T-cell (primary cell): ENCODE results near the gene GARIN3. TPM values are rescaled to one million over a fixed set of nuclear protein-coding genes. Genes with fewer than 3 reads are reported as not detected.

Experiments
- ATAC-seq, 4 experiments: fragments of 200-7000 bp in 3 of 4; fragments of 150-1000 bp in 1 of 4; cut with Tn5 transposase; replicated peaks in 1 of 4; 1 replicate in 3 of 4; 2 replicates in 1 of 4; pipeline ENCODE4 v1.10.0; 2021; ENCODE audit warnings: moderate library complexity in 3 of 4, mild to moderate bottlenecking in 2 of 4, moderate number of reproducible peaks in 1 of 4
- CTCF ChIA-PET, 2 donors: fragments of 300-600 bp; sonication (Branson Sonifier 250); formaldehyde crosslinking; loops; one replicate each; lab custom pipeline; 2022; ENCODE audit warnings: antibody characterized with exemption in 2 of 2; lab: Charles Lee
- POLR2A ChIA-PET, 2 donors: fragments of 300-600 bp; sonication (Branson Sonifier 250); formaldehyde crosslinking; loops; one replicate each; lab custom pipeline; 2022; ENCODE audit warnings: antibody characterized with exemption in 2 of 2; lab: Charles Lee
- DNase-seq, 35 experiments: peaks; one replicate each; pipeline versions ENCODE4 v3.0.0 to v3.0.0-alpha.2; 2013 to 2023
- H3K27ac ChIP-seq: one replicate; pipeline ENCODE4 v1.5.1; 2013; ENCODE audit warnings: low read length
- H3K27me3 ChIP-seq, 2 experiments: replicated peaks in 1 of 2; 1 replicate in 1 of 2; 2 replicates in 1 of 2; pipeline versions ENCODE4 v1.6.1 to v1.7.0; 2013; ENCODE audit warnings: low read length in 1 of 2, mixed read lengths in 1 of 2; ENCODE audit not compliant: control insufficient read depth in 2 of 2, insufficient read depth in 2 of 2; ENCODE audit errors: extremely low read depth in 1 of 2
- H3K36me3 ChIP-seq, 2 donors: 1 replicate in 1 of 2; 2 replicates in 1 of 2; pipeline versions ENCODE4 v1.6.1 to v1.7.0; 2013; ENCODE audit warnings: low read length in 1 of 2; ENCODE audit not compliant: control insufficient read depth in 2 of 2, insufficient read depth in 1 of 2; ENCODE audit errors: extremely low read depth in 1 of 2
- H3K4me1 ChIP-seq, 2 experiments: 1 replicate in 1 of 2; 2 replicates in 1 of 2; pipeline versions ENCODE4 v1.6.1 to v1.7.0; 2013; ENCODE audit warnings: low read length in 2 of 2, mixed read lengths in 1 of 2; ENCODE audit not compliant: insufficient read depth in 2 of 2, control insufficient read depth in 1 of 2; ENCODE audit errors: extremely low read depth in 1 of 2
- H3K4me3 ChIP-seq, 2 donors: 1 replicate in 1 of 2; 2 replicates in 1 of 2; pipeline versions ENCODE4 v1.5.1 to v1.7.0; 2013; ENCODE audit warnings: mild to moderate bottlenecking in 2 of 2, low read length in 1 of 2, moderate library complexity in 1 of 2; ENCODE audit not compliant: control insufficient read depth in 1 of 2; ENCODE audit errors: extremely low read depth in 1 of 2
- H3K9me3 ChIP-seq: 2 replicates; pipeline ENCODE4 v1.7.0; 2013
- H3K27ac Mint-ChIP-seq, 2 donors: one replicate each; pipeline ENCODE4 v1.8.0; 2020 to 2021; ENCODE audit warnings: mild to moderate bottlenecking in 2 of 2, mixed read lengths in 2 of 2
- H3K27me3 Mint-ChIP-seq, 2 donors: one replicate each; pipeline ENCODE4 v1.8.0; 2021 to 2022; ENCODE audit warnings: mixed read lengths in 2 of 2
- H3K36me3 Mint-ChIP-seq: one replicate; pipeline ENCODE4 v1.8.0; 2021; ENCODE audit warnings: mixed read lengths
- H3K4me1 Mint-ChIP-seq, 3 donors: one replicate each; pipeline ENCODE4 v1.8.0; 2020 to 2022; ENCODE audit warnings: mixed read lengths in 3 of 3, mild to moderate bottlenecking in 1 of 3
- H3K4me3 Mint-ChIP-seq, 3 donors: one replicate each; pipeline ENCODE4 v1.8.0; 2020 to 2022; ENCODE audit warnings: mild to moderate bottlenecking in 3 of 3, mixed read lengths in 3 of 3, moderate library complexity in 3 of 3
- H3K9me3 Mint-ChIP-seq, 3 donors: one replicate each; pipeline ENCODE4 v1.8.0; 2020 to 2022; ENCODE audit warnings: mixed read lengths in 3 of 3
- WGBS: methylation state at CpG from one replicate; pipeline ENCODE4 v1.1.5; 2013; ENCODE audit warnings: missing lambda C conversion rate; ENCODE audit not compliant: insufficient coverage; 5-methylcytosine and 5-hydroxymethylcytosine counted together
- total RNA-seq, 35 experiments: library from RNA in 6 of 35; stranded (reverse) in 6 of 35; fragments of 120-200 nt in 1 of 35; gene quantifications; one replicate each; pipeline versions ENCODE4 v1.2.1 to v1.2.4 and lab custom pipeline; 2013 to 2026

GARIN3 gene
- total RNA-seq, 5 donors from 2014 or later (not counting 1 experiment from before 2014, with no cell fraction given), result not detected

DNA sequence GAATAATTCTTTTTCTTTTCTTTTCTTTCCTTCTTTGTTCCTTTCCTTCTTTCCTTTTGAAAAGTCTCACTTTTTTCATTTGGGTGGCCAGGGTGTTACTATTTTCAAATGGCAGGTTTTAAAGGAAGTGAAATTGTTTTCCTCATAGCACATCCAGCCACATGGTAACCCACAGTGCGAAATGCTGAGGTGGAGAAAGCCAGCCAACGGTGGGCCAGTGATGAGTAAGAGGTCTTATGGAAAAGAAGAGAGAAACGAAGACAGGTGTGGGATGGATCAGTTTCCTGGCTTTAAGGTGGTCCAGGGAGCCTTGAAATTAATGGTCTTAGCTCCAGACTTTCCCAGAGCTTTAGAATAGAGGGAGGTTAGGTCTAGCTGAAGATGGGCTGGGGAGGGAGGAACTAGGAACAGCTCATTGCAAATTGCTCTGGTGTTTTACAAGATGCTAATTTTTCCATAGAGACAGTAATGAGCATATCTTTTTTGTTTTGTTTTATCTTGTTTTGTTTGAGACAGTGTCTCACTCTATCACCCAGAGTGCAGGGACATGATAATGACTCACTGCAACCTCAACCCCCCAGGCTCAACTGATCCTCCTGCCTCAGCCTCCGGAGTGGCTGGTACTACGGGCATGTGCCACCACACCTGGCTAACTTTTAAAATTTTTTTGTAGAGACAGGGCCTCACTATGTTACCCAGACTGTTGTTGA, 32.4 kb upstream of the GARIN3 start:
- no peaks in the 10 kb centered on the region for H3K27me3 ChIP-seq
- CTCF ChIA-PET, result interaction anchor here (0.6 to 1.5 kb wide), 4 partner anchors 14 to 105 kb away, joined by 3 to 4 read pairs (median 3); no protein-coding TSS in a partner anchor
- POLR2A ChIA-PET, result interaction anchor here (0.6 to 1.4 kb wide), 4 partner anchors 11 to 17 kb away, joined by 3 to 4 read pairs (median 4); partner anchors contain the start of gene ITK (in 1 of the 2)
- Mint-ChIP-seq H3K36me3 (peaks cover 65% of the 10 kb centered on the region), H3K9me3 (no peaks in the 10 kb centered on the region), H3K27me3 (no peaks in the 10 kb centered on the region), H3K4me1 (peaks cover 90 to 98% (median 96%) of the 10 kb centered on the region in 3 donors), H3K27ac (peak overlapping the region; percentile 93 to 100), H3K4me3 (peak overlapping the region; percentile 58 to 81 (median 76))
- H3K4me3 ChIP-seq, result no peak overlapping the region
- no peaks in the 10 kb centered on the region for H3K9me3 ChIP-seq
- DNase-seq (peak in 10 of 35 experiments; percentile 17 to 69 (median 38)), ATAC-seq (peak; percentile 12 to 50 (median 41))
- peaks cover 72 to 94% of the 10 kb centered on the region in 2 experiments for H3K4me1 ChIP-seq
- H3K27ac ChIP-seq, result peak overlapping the region; percentile 88
- 0% methylated on average over 2 of the region's 5 CpGs for WGBS
- peaks cover 5 to 51% of the 10 kb centered on the region in 2 donors for H3K36me3 ChIP-seq

DNA sequence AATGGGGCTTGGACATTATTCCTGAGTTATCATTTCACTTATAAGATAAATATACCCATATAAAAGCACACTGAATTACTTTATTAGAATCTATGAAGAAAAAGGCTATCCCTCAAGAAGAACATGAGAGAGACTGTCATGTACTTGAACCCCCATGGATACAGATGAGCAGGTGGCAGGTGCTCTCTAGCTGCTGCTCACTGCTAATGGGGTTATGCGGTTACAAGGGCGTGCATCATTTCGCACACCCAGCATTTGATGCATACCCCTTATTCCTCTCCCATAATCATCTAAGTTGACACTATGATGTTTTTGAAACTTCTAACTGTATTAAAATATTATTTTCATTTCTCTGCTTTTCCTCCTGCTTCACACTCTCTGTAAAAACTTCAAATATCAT, 31.0 kb upstream of the GARIN3 start:
- CTCF ChIA-PET, result interaction anchor here in 1 of 2 donors (0.6 to 1.5 kb wide), 5 partner anchors 9 to 107 kb away, joined by 3 to 5 read pairs (median 3); no protein-coding TSS in a partner anchor
- H3K9me3 ChIP-seq, result no peaks in the 10 kb centered on the region
- POLR2A ChIA-PET, result interaction anchor here (0.6 to 2.0 kb wide), 6 partner anchors 10 to 54 kb away, joined by 3 to 9 read pairs (median 4); partner anchors contain the start of gene MED7 (in 1 of the 2)
- H3K4me1 ChIP-seq, result peaks cover 72 to 95% of the 10 kb centered on the region in 2 experiments
- Mint-ChIP-seq H3K4me1 (peaks cover 90 to 98% (median 96%) of the 10 kb centered on the region in 3 donors), H3K36me3 (peaks cover 65% of the 10 kb centered on the region), H3K27ac (peak overlapping the region; percentile 93 to 100), H3K27me3 (no peaks in the 10 kb centered on the region), H3K4me3 (peak overlapping the region; percentile 39 to 81 (median 65)), H3K9me3 (no peaks in the 10 kb centered on the region)
- H3K27ac ChIP-seq, result peak overlapping the region; percentile 88
- peak in 26 of 35 experiments; percentile 25 to 70 (median 46) for DNase-seq
- WGBS, result no CpG with 5 or more reads among the region's 3 CpGs
- no peaks in the 10 kb centered on the region for H3K27me3 ChIP-seq
- H3K4me3 ChIP-seq, result no peak overlapping the region
- peaks cover 5 to 53% of the 10 kb centered on the region in 2 donors for H3K36me3 ChIP-seq
- ATAC-seq, result peak; percentile 41 to 63 (median 53)

DNA sequence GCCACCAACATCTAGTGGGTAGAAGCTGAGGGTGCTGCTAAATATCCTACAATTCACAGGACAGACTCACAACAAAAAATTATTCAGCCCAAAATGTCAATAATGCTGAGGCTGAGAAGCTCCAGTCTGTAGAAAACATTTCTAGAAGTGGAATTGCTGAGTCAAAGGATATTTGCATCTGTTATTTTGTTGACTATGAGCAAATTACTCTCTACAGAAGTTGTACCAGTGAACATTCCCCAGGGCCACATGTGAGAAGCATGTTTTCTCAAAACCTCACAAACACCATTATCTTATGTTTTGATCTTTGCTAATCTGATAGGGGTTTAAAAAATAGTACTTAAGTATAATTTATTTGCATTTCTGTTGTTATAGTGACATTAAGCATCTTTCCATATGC, 30.0 kb upstream of the GARIN3 start:
- Histone ChIP-seq H3K4me3 (no peak overlapping the region), H3K36me3 (peaks cover 5 to 47% of the 10 kb centered on the region in 2 donors), H3K4me1 (peaks cover 69 to 96% of the 10 kb centered on the region in 2 experiments), H3K27ac (peak overlapping the region; percentile 88), H3K9me3 (no peaks in the 10 kb centered on the region), H3K27me3 (no peaks in the 10 kb centered on the region)
- H3K36me3 Mint-ChIP-seq, result peaks cover 67% of the 10 kb centered on the region
- no peaks in the 10 kb centered on the region for H3K27me3 Mint-ChIP-seq
- peaks cover 91 to 96% (median 95%) of the 10 kb centered on the region in 3 donors for H3K4me1 Mint-ChIP-seq
- H3K9me3 Mint-ChIP-seq, result no peaks in the 10 kb centered on the region
- peak overlapping the region; percentile 93 to 100 for H3K27ac Mint-ChIP-seq
- ATAC-seq (peak in 3 of 4 experiments; percentile 10 to 28 (median 12)), DNase-seq (peak in 3 of 35 experiments; percentile 35 to 64 (median 45))
- H3K4me3 Mint-ChIP-seq, result peak overlapping the region; percentile 56 to 81 (median 65)
- ChIA-PET POLR2A (interaction anchor here (0.9 to 2.0 kb wide), 6 partner anchors 9 to 53 kb away, joined by 3 to 9 read pairs (median 4); partner anchors contain the start of gene MED7 (in 1 of the 2)), CTCF (interaction anchor here in 1 of 2 donors (0.8 to 1.2 kb wide), 3 partner anchors 10 to 47 kb away, joined by 3 to 4 read pairs (median 3); no protein-coding TSS in a partner anchor)

DNA sequence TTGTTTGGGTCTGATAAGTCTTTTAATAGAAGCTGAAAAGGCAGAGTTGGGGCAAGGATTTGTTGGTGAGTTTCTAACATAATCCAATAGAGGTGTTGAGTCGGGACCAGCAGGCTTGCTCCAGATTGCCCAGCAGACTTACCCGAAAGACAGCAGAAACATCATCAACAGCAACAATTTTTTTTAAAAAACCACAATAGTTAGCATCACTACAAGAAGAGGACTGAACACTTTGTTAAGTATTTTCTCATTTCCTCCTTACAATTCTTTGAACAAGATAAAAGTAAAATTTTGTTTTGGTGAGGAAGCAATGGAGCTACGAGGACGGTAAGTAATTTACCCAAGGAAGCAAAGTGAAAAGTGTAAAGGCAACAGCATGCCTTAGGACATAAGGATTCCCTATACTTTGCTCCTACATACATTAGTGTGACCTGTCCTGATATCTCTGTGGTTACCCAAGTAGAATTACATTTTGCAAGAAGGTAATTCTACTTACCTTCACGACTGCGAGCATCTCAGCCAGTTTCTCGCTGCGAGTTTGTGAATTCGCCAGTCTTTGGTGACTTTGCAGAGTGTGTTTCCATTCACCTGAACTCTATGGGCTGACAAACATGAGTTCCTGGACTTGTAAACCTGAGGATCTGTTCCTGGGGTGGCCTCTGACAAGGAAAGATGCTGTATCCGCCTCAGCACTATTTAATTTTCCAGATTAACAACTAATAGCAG, 27.8 kb upstream of the GARIN3 start:
- DNase-seq (peak in 26 of 35 experiments; percentile 18 to 73 (median 45)), ATAC-seq (peak; percentile 52 to 76 (median 64))
- H3K9me3 Mint-ChIP-seq, result no peaks in the 10 kb centered on the region
- Histone ChIP-seq H3K27ac (peak overlapping the region; percentile 88), H3K9me3 (no peaks in the 10 kb centered on the region), H3K27me3 (no peaks in the 10 kb centered on the region), H3K4me3 (peak overlapping the region; percentile 28 to 35), H3K4me1 (peaks cover 67 to 86% of the 10 kb centered on the region in 2 experiments), H3K36me3 (peaks cover 0 to 36% of the 10 kb centered on the region in 2 donors)
- no CpG with 5 or more reads among the region's 10 CpGs for WGBS
- peak overlapping the region; percentile 68 to 81 (median 72) for H3K4me3 Mint-ChIP-seq
- H3K27ac Mint-ChIP-seq, result peak overlapping the region; percentile 93 to 98
- POLR2A ChIA-PET, result interaction anchor here (0.8 to 1.8 kb wide), 7 partner anchors 10 to 26 kb away, joined by 3 to 5 read pairs (median 3); partner anchors contain the start of gene ITK (in 2 of the 2)
- H3K4me1 Mint-ChIP-seq, result peaks cover 92 to 94% (median 93%) of the 10 kb centered on the region in 3 donors
- H3K36me3 Mint-ChIP-seq, result peaks cover 66% of the 10 kb centered on the region
- CTCF ChIA-PET, result interaction anchor here (1.0 to 1.4 kb wide), 3 partner anchors 10 to 26 kb away, joined by 3 to 5 read pairs (median 3); no protein-coding TSS in a partner anchor
- no peaks in the 10 kb centered on the region for H3K27me3 Mint-ChIP-seq

DNA sequence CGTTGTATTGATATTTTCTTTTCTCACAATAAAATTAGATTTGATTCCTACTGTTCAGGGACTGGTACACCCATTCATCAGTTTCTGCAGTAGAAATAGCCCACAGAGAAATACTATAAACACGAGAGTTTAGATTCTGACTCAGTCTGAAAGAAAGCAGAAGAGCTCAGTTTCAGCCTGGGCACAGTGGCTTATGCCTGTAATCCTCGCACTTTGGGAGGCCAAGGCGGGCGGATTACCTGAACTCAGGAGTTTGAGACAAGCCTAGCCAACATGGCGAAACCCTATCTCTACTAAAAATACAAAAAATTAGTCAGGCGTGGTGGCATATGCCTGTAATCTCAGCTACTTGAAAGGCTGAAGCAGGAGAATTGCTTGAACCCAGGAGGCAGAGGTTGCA, 23.2 kb upstream of the GARIN3 start:
- Histone ChIP-seq H3K27me3 (no peaks in the 10 kb centered on the region), H3K4me3 (peak overlapping the region in 1 of 2 donors; percentile 40), H3K27ac (peak overlapping the region; percentile 88), H3K9me3 (no peaks in the 10 kb centered on the region), H3K4me1 (peaks cover 74 to 80% of the 10 kb centered on the region in 2 experiments), H3K36me3 (peaks cover 0 to 48% of the 10 kb centered on the region in 2 donors)
- H3K9me3 Mint-ChIP-seq, result no peaks in the 10 kb centered on the region
- peaks cover 74% of the 10 kb centered on the region for H3K36me3 Mint-ChIP-seq
- ATAC-seq, result peak in 1 of 4 experiments; percentile 8
- H3K27me3 Mint-ChIP-seq, result no peaks in the 10 kb centered on the region
- DNase-seq, result no peak
- POLR2A ChIA-PET, result interaction anchor here (0.6 to 3.2 kb wide), 13 partner anchors 8 to 52 kb away, joined by 3 to 10 read pairs (median 4); partner anchors contain the start of gene ITK (in 2 of the 2)
- H3K4me3 Mint-ChIP-seq, result peak overlapping the region; percentile 81 to 100 (median 99)
- CTCF ChIA-PET, result interaction anchor here in 1 of 2 donors (0.6 to 1.5 kb wide), 7 partner anchors 8 to 79 kb away, joined by 3 to 7 read pairs (median 3); partner anchors contain the start of genes ITK and MED7
- H3K27ac Mint-ChIP-seq, result peak overlapping the region; percentile 94 to 96
- peaks cover 86 to 98% (median 89%) of the 10 kb centered on the region in 3 donors for H3K4me1 Mint-ChIP-seq
- WGBS, result 33% methylated on average over 2 of the region's 7 CpGs
